Tibial artery (tissue), 4 donors: Measurements from ENCODE around the gene PEA15.

Source experiments
- DNase-seq, 2 donors: peaks; one replicate each; pipeline ENCODE4 v3.0.0-alpha.2; 2019
- H3K27ac ChIP-seq, 2 donors: fragments of 200-600 bp; sonication (generic) in 1 of 2; 1 replicate in 1 of 2; 2 replicates in 1 of 2; pipeline ENCODE4 v1.5.1; 2018 to 2019; ENCODE audit warnings: mild to moderate bottlenecking in 1 of 2
- H3K27me3 ChIP-seq, 2 donors: fragments of 200-600 bp; sonication (generic) in 1 of 2; one replicate each; pipeline versions ENCODE4 v1.5.1 to v1.6.0; 2016 to 2019
- H3K36me3 ChIP-seq, 3 donors: fragments of 200-600 bp; sonication (generic) in 2 of 3; one replicate each; pipeline ENCODE4 v1.5.1; 2016 to 2019; ENCODE audit warnings: mild to moderate bottlenecking in 2 of 3
- H3K4me1 ChIP-seq, 4 donors: fragments of 200-600 bp; sonication (generic) in 2 of 4; 1 replicate in 3 of 4; 2 replicates in 1 of 4; pipeline ENCODE4 v1.5.1; 2016 to 2019
- H3K4me3 ChIP-seq, 2 donors: fragments of 200-600 bp; sonication (generic) in 1 of 2; 1 replicate in 1 of 2; 2 replicates in 1 of 2; pipeline ENCODE4 v1.5.1; 2018 to 2019; ENCODE audit warnings: mild to moderate bottlenecking in 2 of 2
- H3K9me3 ChIP-seq, 3 donors: fragments of 200-600 bp; sonication (generic) in 1 of 3; one replicate each; pipeline ENCODE4 v1.5.1; 2016 to 2019
- intact Hi-C: fragments of 100-400 bp; cut with DNase I; formaldehyde crosslinking; loops from one replicate; pipeline ENCODE4 v1.15.0; 2023; ENCODE audit warnings: low total_unique reads
- TF ChIP-seq, protein P1 (sequence below), 2 experiments: fragments of 200-600 bp in 1 of 2; fragments of 450-650 bp in 1 of 2; IDR thresholded peaks; one replicate each; pipeline ENCODE4 v1.5.1; 2017 to 2019; ENCODE audit warnings: antibody characterized with exemption in 2 of 2, mild to moderate bottlenecking in 1 of 2, moderate library complexity in 1 of 2

Gene PEA15

DNA sequence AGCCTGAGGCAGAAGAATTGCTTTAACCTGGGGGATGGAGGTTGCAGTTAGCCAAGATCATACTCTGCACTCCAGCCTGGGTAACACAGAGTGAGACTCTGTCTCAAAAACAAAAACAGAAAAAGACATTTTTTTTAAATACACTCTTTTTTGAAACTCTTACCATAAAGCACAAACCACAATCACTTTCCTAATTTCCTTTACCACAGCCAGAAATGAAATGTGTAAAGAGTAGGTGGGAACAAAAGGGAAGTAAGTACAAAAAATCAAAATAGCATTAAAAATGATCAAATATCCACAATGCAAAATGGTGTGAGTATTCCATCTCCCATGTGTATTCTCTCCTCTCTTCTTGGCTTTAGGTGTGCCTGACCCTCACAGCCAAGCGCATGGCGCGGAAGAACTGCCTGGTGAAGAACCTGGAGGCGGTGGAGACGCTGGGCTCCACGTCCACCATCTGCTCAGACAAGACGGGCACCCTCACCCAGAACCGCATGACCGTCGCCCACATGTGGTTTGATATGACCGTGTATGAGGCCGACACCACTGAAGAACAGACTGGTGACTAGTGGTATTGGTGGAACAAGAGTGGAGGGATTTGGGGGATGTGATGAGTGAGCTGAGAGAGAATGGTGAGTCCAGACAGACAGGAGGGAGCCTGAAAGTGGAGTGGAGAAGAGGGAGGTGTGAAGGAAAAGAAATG lies 38.9 kb upstream of the PEA15 start:
- Histone ChIP-seq H3K27ac (no peak overlapping the region), H3K36me3 (no peaks in the 10 kb centered on the region), H3K4me1 (peaks cover 0 to 3% (median 0%) of the 10 kb centered on the region in 4 donors), H3K4me3 (no peak overlapping the region), H3K9me3 (no peaks in the 10 kb centered on the region), H3K27me3 (peaks cover 0 to 5% of the 10 kb centered on the region in 2 donors)
- no peak for DNase-seq
- TF ChIP-seq, protein P1, sequence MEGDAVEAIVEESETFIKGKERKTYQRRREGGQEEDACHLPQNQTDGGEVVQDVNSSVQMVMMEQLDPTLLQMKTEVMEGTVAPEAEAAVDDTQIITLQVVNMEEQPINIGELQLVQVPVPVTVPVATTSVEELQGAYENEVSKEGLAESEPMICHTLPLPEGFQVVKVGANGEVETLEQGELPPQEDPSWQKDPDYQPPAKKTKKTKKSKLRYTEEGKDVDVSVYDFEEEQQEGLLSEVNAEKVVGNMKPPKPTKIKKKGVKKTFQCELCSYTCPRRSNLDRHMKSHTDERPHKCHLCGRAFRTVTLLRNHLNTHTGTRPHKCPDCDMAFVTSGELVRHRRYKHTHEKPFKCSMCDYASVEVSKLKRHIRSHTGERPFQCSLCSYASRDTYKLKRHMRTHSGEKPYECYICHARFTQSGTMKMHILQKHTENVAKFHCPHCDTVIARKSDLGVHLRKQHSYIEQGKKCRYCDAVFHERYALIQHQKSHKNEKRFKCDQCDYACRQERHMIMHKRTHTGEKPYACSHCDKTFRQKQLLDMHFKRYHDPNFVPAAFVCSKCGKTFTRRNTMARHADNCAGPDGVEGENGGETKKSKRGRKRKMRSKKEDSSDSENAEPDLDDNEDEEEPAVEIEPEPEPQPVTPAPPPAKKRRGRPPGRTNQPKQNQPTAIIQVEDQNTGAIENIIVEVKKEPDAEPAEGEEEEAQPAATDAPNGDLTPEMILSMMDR (IDR thresholded peaks at IDR 0.05): no peak
- intact Hi-C loops: no loop called here

DNA sequence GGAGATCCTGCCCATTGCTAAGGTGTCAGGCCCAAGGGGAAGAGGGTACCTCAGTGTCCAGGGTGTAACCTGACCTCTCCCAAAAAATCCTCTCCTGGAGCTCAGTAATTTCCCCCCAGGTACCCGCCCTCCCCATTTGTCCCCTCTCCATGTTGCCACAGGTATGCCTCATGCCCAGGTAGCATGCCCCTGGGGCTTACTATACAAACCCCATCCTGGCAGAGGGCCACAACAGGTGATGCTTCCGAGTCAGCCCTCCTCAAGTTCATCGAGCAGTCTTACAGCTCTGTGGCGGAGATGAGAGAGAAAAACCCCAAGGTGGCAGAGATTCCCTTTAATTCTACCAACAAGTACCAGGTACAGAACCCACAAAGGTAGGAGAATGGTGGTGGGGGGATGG lies 38.1 kb upstream of the PEA15 start:
- DNase-seq: no peak
- no peaks in the 10 kb centered on the region for H3K9me3 ChIP-seq
- no peak overlapping the region for H3K4me3 ChIP-seq
- intact Hi-C loops: no loop called here
- H3K4me1 ChIP-seq: peaks cover 0 to 3% (median 0%) of the 10 kb centered on the region in 4 donors
- H3K27me3 ChIP-seq: peaks cover 0 to 5% of the 10 kb centered on the region in 2 donors
- no peaks in the 10 kb centered on the region for H3K36me3 ChIP-seq
- H3K27ac ChIP-seq: no peak overlapping the region
- TF ChIP-seq, protein P1 (IDR thresholded peaks at IDR 0.05): no peak

DNA sequence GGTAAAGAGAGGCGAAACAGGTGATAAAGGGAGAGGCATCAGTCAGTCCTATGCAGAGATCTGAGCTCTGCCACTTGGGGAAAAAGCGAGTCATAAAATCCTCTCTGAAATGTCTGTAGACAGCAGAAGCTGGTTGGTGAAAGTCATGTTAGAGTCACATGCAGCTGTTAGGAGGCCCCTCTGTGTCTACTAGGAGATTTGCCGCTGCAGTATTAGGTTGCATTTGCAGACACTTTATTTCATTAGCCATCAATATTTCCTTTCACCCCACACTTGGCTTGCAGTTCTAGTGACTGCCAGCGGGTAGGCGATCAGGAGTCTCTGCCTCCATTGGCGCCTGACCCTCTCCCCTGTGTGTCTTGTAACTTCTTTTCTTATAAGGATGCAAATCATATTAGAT lies 37.6 kb upstream of the PEA15 start:
- H3K27me3 ChIP-seq: peaks cover 0 to 5% of the 10 kb centered on the region in 2 donors
- TF ChIP-seq, protein P1 (IDR thresholded peaks at IDR 0.05): no peak
- no peak overlapping the region for H3K4me3 ChIP-seq
- peaks cover 0 to under 1% (median 0%) of the 10 kb centered on the region in 4 donors for H3K4me1 ChIP-seq
- no peak overlapping the region for H3K27ac ChIP-seq
- no peak for DNase-seq
- H3K36me3 ChIP-seq: no peaks in the 10 kb centered on the region
- intact Hi-C loops: no loop called here
- H3K9me3 ChIP-seq: no peaks in the 10 kb centered on the region

DNA sequence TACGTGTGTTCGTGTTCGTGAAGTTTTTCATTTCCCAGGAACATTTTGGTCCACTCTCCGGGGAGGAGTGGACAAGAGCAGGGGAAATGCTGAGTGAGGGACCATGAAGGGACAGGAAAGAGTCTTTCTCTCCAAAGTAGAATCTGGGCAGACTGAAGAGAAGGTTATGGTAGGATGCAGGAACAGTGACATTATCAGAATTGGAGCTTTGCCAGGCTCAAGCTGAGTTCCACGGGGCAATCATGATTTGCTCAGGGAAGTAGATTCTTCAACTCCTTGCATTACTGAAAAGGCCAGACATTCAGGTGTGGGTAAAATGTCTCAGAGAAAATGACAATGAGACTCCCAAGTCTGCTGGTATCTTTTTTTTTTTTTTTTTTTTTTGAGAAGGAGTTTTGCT lies 37.2 kb upstream of the PEA15 start:
- no peaks in the 10 kb centered on the region for H3K36me3 ChIP-seq

DNA sequence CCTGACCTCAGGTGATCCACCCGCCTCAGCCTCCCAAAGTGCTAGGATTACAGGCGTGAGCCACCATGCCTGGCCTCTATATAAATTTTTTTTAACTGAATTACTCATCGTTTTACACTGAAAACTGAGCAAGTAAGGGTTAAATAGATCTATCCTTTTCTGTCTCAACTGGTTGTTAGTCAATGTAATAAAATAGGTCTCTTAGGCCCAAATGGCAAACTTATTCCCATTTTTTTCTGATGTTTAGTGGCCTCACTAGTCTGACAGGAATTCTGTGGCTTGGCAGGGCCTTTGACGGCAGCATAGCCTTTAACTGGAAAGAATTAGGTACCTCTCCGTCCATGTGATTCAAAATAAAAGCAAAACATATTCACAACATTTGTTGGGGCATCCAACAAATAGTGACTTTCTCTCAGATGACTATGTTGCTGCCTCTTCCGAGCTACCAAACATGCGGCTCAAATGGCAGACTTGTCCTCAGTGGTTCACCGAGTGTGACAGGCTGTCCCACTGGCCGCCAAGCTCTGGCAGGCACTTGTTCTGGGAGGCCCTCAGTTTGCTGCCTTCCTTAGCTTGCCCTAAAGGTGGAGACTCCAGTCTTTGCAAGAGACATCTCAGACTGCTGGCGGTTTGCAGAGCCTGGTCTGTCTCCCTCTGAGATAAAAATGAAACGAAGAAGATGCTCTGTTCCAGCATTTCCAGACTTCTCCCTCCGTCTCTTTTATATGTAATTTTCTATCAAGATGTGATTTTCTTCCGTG lies 36.4 kb upstream of the PEA15 start:
- Histone ChIP-seq H3K27ac (no peak overlapping the region), H3K4me3 (no peak overlapping the region), H3K9me3 (no peaks in the 10 kb centered on the region), H3K4me1 (no peaks in the 10 kb centered on the region), H3K27me3 (peaks cover 0 to 8% of the 10 kb centered on the region in 2 donors), H3K36me3 (no peaks in the 10 kb centered on the region)
- intact Hi-C loops: no loop called here
- DNase-seq: no peak
- TF ChIP-seq, protein P1 (IDR thresholded peaks at IDR 0.05): no peak

More for the DNA sequence above, 37.2 kb upstream of the PEA15 start:
- DNase-seq: no peak
- Histone ChIP-seq H3K9me3 (no peaks in the 10 kb centered on the region), H3K27ac (no peak overlapping the region), H3K4me3 (no peak overlapping the region), H3K4me1 (no peaks in the 10 kb centered on the region), H3K27me3 (peaks cover 0 to 8% of the 10 kb centered on the region in 2 donors)
- TF ChIP-seq, protein P1 (IDR thresholded peaks at IDR 0.05): no peak
- intact Hi-C loops: no loop called here
